Right kidney (tissue), 9 donors: ENCODE data around the gene TIMMDC1.

ENCODE experiments used
- DNase-seq: peaks from one replicate; pipeline ENCODE4 v3.0.0-alpha.2; 2016
- long read RNA-seq, 8 donors: transcript quantifications; one replicate each; lab custom pipeline, GENCODE V29; 2026

Gene TIMMDC1, protein sequence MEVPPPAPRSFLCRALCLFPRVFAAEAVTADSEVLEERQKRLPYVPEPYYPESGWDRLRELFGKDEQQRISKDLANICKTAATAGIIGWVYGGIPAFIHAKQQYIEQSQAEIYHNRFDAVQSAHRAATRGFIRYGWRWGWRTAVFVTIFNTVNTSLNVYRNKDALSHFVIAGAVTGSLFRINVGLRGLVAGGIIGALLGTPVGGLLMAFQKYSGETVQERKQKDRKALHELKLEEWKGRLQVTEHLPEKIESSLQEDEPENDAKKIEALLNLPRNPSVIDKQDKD
- long read RNA-seq, donor 1, transcript TIMMDC1-208 (7 exons, 2,394 nt): major isoform, 24 of 76 reads
- long read RNA-seq, donor 1, partial matches to known transcripts: 52 of 76 reads
- long read RNA-seq, donor 1, other reads (novel, unspliced or antisense): 0 of 76 reads
- long read RNA-seq, donor 2, transcript TIMMDC1-208 (7 exons, 2,394 nt): major isoform, 23 of 66 reads
- long read RNA-seq, donor 2, partial matches to known transcripts: 42 of 66 reads
- long read RNA-seq, donor 2, other reads (novel, unspliced or antisense): 0 of 66 reads
- long read RNA-seq, donor 3, transcript TIMMDC1-208 (7 exons, 2,394 nt): major isoform, 10 of 34 reads
- long read RNA-seq, donor 3, partial matches to known transcripts: 24 of 34 reads
- long read RNA-seq, donor 3, other reads (novel, unspliced or antisense): 0 of 34 reads
- long read RNA-seq, donor 4, transcript TIMMDC1-208 (7 exons, 2,394 nt): major isoform, 18 of 70 reads
- long read RNA-seq, donor 4, partial matches to known transcripts: 51 of 70 reads
- long read RNA-seq, donor 4, other reads (novel, unspliced or antisense): 0 of 70 reads
- long read RNA-seq, donor 5, transcript TIMMDC1-208 (7 exons, 2,394 nt): major isoform, 33 of 83 reads
- long read RNA-seq, donor 5, partial matches to known transcripts: 49 of 83 reads
- long read RNA-seq, donor 5, other reads (novel, unspliced or antisense): 0 of 83 reads
- long read RNA-seq, donor 6, transcript TIMMDC1-208 (7 exons, 2,394 nt): major isoform, 18 of 71 reads
- long read RNA-seq, donor 6, partial matches to known transcripts: 53 of 71 reads
- long read RNA-seq, donor 6, other reads (novel, unspliced or antisense): 0 of 71 reads
- long read RNA-seq, donor 7, transcript TIMMDC1-208 (7 exons, 2,394 nt): major isoform, 26 of 55 reads
- long read RNA-seq, donor 7, partial matches to known transcripts: 29 of 55 reads
- long read RNA-seq, donor 7, other reads (novel, unspliced or antisense): 0 of 55 reads
- long read RNA-seq, donor 8, transcript TIMMDC1-208 (7 exons, 2,394 nt): major isoform, 22 of 56 reads
- long read RNA-seq, donor 8, partial matches to known transcripts: 33 of 56 reads
- long read RNA-seq, donor 8, other reads (novel, unspliced or antisense): 0 of 56 reads

DNA sequence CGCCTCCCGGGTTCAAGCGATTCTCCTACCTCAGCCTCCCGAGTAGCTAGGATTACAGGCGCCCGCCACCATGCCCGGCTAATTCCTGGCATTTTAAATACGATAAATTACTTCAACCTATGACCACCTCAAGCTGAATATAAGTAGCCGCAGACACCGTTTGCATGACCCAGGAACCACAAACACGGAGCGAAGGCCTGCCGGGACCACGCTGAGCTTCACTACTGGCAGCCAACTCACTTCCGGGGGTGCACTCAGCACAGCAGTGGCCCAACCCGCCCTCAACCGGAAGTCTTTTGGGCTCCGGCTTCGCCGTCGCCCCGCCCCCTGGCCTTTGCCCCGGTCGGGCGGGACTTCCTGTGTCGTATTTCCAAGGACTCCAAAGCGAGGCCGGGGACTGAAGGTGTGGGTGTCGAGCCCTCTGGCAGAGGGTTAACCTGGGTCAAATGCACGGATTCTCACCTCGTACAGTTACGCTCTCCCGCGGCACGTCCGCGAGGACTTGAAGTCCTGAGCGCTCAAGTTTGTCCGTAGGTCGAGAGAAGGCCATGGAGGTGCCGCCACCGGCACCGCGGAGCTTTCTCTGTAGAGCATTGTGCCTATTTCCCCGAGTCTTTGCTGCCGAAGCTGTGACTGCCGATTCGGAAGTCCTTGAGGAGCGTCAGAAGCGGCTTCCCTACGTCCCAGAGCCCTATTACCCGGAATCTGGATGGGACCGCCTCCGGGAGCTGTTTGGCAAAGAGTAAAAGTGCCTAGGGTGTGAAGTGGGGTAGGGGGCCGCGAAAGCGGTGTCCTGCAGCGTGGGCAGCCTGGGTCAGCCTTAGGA lies at the start of gene TIMMDC1:
Gene TIMMDC1 (plus strand): TSS at position 362 of the 826 bp plus-strand sequence. CDS start 187 bp downstream, at position 549.
- DNase-seq: peak; percentile 95

DNA sequence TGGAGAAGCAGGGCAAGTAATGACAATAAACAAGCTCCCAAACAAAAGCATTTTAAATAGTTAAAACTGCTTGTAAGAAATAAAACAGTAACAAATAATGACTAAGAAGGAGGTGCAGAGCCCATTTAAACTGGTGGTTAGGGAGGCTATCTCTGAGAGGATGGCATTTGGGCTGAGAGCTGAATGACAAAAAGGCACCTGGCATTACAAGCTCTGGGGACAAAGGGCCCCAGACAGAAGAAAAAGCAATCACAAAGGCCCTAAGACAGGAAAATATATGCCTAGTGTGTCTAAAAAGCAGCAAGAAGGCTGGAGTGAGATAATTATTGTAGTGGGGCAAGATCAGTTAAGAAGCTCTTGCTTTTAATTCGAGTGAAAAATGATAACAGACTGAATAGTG lies 44.5 kb upstream of the TIMMDC1 start:
- DNase-seq: no peak

DNA sequence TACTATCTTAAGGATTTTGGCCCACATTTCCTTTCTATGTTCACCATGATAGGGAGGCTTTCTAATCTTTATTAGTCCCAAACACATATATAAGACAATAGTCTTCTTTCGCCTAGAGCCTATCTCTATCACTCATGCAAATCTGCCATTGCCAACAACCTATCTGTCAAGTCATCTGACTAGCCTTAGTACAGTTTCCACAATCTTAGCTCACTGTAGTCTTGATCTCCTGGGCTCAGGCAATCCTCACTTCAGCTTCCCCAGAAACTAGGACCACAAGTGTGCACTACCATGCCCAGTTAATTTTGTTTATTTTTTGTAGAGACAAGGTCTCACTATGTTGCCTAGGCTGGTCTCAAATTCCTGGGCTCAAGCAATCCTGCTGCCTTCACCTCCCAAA lies 41.9 kb upstream of the TIMMDC1 start:
- no peak for DNase-seq

DNA sequence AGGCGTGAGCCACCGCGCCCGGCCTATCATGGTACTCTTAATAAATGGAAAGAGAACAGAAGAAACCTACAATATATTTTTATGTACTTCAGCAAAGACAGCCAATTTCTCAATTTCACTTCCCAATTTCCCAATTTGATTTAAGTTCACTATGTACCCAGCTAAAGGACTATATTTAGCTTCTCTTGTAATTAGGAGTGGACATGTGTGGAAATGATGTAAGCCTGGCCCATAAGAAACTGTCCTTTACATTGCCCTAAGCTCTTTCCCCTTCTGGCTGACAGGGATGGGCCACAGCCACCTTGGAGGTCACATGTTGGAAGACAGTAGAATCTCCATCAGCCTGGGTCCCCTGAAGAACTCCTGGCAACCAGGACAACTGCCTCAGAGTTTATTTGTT lies 41.1 kb upstream of the TIMMDC1 start:
- no peak for DNase-seq

DNA sequence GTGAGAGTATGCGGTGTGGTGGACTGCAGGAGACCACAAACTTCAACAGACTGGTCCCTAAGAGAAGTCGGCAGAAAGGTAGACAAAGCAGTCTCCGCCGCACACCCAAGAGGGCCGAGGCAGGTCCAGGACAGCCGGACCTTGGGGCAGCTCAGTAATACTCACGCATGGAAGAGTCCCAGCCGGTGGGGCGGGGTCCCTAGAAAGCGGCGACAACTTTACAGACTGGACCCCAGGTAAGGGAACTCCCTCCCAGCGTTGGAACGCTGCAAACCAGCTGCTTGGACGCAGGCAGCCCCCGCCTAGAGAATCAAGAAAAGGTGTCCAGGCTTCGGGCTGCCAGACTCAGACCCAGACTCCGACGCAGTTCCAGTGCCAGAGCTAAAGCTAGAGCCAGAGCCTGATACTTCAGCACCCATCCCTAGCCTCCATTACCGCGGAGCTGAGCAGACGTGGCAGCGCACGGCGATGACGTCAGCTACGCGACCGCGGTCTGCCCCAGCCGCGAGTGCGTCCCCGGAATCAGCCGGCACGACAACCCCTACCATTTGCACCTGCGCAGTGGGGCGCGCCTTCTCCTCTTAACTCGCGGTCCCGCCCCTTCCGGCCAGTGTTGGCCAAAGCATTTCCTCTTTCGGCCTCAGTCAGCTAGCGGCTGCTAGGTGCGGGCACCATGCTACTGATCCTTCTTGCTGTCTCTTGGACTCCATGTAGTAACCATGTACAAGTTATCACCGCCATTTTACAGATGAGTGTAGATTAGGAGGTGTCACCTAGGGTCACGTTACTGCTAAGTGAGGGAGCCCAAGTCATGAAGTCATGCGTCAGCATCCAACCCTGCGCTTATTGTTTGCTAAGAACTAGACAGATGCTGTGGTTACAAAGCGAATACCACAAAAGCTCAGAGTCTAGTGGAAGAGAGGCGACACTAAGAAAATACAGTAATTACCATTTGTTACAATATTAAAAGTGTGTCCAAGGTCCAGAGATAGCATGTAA lies 34.9 kb upstream of the TIMMDC1 start, which contains the start of gene TMEM39A:
Gene TMEM39A (minus strand): TSS at position 445 of the 999 bp plus-strand sequence. CDS start 1,541 bp downstream, outside the sequence.
- DNase-seq: peak; percentile 90

DNA sequence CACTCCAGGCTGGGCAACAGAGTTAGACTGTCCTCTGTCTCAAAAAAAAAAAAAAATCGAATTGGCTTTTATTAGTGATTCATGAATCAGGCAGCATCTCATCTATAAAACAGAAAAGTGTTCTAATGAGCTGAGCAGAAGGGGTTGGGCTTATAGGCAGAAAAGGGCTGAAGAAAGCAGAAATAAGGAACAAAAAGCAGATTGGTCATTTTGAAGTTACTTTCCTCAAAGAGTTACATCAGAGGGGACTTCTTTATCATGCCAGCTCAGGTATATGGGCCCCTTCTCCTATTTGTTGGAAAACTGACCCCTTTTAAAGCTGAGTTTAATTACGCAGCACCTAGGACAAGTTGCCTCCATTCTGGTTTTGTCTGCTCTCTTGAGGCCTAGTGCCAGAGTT lies 30.3 kb upstream of the TIMMDC1 start:
- DNase-seq: no peak

DNA sequence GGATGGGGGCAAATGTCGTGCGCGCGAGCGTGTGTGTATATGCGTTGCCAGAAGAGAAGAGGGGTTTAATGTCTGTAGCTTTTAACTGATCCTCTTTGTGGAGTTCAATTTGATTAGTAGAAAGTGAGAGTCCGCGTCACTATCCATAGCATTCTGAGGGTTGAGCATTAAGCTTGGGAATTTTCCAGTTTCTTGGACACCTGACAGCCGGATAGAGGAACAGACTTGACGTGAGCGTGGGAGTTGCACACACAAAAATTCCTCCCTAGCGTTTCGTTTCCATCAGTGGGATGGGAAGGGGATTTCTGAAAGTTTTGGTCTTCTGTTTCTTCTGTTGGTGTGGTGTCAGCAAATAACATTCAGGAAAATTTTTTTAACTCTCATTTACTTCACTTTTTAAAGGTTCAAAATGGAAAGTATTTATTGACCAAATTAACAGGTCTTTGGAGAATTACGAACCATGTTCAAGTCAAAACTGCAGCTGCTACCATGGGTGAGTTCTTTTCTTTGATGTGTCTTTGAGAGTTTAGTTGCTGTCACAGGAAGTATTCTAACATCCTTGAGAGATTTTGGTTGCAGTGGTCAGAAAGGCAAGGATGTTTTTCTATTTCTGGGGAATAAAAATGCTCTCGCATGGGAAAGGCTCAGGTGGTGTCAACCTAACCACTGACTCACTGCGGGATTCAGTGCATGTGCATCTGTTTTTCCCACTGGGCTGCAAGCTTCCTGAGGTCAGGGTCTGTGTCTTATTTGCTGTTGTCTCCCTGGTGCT lies 28.7 kb upstream of the TIMMDC1 start:
- DNase-seq: no peak

DNA sequence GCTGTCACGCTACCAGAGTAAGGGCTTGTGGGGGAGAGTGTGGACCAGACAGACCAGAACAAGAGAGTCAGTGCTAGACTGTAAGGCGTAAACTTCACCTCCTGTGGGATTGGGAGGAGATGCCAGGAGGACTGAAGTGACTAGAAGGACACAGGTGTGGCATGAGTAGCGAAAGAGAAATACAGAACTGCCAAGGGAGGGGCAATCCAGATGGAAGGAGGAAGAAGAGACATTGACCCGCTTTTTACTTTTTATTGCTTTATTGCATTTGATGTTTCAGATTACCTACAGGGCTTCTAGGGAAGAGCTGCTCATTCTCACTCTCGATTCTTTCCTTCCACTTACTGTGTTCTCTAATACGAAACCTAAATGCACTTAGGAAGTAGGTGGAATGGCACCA lies 27.5 kb upstream of the TIMMDC1 start:
- DNase-seq: no peak

DNA sequence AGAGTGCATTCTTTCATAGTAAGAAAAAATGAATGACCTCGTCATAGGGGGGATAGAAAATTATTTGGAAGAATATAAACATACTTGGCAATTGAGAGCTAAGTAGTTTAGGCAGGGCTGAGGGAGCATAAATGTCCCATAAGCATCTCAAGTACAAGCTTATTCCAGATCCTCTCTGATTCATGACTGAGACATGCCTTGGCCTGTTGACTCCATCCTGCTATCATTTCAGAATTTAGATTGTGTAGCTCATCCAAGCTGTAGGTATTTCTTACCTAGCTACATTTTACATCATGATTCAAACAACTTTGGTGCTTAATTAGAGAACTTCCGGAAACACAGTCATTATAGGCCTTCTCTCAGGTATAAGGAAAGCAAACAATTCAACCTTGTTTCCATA lies 17.3 kb upstream of the TIMMDC1 start:
- no peak for DNase-seq

DNA sequence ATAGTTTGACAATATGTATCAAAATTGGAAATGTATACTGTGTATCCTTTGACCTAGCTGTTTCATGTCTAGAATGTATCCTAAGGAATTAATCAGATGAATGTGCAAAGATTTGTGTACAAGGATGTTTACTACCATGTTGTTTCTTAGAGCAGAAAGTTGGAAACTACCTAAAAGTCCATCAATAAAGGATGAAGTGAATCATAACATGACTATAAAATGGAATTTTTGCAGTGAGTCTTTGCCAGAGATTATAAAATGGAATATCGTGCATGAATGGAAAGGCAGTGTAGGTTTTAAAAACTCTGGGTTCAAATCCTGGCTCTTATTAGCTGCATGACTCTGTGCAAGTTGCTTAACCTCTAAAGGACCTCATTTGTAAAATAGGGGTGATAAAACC lies 15.2 kb upstream of the TIMMDC1 start:
- no peak for DNase-seq

DNA sequence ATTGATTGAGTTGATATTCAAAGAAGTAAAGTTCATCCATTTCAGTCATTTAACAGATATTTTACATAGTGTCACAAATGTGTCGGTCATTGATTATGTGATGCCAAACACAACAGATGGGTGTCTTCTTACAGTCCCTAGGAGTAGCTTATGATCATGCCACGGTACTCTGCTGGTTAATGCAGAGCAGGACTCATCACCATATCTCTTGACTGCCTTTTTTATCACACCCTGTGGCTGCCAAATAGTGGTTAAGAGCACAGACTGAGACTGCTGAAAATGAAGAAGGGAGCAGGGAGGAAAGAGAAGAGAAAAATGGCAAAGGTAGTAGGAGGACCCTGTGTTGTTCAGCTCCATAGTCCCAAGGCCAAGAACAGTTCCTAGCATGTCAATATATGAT lies 12.8 kb upstream of the TIMMDC1 start:
- DNase-seq: no peak

DNA sequence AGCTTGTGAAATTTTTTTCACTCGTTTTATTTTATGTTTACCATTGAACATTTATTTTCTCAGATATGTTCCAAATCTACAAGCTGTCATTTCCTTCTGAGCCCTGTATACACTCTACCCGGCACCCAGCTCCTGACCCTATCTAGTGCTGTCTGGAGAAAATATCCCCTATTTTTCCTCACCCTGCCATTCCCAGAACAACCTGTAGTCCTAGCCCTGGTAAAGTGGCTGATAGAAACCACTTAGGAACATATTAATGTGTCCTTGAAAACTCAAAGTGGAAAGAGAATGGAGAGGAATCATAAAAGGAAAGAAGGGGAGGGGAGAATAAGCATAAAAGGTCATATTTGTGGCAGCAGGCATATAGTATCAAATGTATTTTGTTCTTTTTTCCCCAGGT lies 8.2 kb upstream of the TIMMDC1 start:
- DNase-seq: no peak

DNA sequence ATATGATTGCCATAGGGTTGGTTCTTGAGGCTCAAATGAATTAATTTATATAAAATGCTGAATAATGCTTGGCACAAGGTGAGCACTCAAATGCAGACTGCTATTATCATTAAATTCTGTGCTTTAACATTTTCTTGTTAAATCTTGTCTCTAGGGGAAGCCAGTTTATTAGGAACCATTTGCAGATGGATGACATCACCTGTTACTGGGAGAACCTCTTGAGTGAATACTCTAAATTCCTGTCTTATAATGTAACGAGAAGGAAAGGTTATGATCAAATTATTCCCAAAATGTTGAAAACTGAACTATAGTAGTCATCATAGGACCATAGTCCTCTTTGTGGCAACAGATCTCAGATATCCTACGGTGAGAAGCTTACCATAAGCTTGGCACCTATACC lies 6.2 kb upstream of the TIMMDC1 start:
- no peak for DNase-seq

DNA sequence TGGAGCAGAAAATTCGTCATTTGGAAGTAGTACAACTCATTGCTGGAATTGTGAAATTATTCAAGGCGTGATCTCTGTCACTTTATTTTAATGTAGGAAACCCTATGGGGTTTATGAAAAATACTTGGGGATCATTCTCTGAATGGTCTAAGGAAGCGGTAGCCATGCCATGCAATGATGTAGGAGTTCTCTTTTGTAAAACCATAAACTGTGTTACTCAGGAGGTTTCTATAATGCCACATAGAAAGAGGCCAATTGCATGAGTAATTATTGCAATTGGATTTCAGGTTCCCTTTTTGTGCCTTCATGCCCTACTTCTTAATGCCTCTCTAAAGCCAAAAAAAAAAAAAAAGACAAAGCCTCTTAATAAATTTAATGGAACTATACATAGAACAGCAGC lies 5.5 kb upstream of the TIMMDC1 start:
- no peak for DNase-seq

DNA sequence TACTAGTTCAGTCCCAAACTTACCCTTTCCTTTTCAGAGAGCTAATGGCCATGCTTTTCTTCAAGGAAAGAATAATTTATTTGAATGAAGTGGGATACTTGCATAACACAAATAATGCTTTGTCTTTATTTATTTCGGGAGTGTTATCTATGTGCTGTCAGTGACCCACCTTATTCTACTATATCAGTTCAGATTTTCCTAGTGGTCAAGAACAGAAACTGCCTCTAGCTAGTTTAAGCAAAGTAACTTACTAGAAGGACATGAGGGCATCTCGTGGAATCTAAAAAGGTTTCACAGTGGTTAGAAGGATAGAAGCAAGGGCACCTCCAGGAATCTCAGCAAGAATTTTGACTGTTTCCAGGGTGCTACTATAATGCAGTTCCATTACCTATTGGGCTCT lies 3.8 kb upstream of the TIMMDC1 start:
- no peak for DNase-seq

DNA sequence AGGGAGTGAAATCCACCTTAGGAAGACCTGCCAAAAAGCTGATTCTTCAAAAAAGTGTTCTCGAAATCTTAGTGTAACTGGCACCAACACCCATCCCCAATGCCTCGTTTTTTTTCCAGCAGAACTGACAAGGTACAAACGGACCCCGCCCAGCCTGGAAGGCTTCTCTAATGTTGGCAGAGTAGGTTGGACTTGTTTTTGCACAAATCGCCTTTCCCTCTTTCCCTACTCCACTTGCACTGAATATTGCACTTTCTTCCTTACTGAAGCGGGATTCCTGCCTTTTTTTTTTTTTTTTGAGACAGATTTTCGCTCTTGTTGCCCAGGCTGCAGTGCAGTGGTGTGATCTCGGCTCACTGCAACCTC lies 544 bp upstream of the TIMMDC1 start:
- DNase-seq: peak; percentile 49

DNA sequence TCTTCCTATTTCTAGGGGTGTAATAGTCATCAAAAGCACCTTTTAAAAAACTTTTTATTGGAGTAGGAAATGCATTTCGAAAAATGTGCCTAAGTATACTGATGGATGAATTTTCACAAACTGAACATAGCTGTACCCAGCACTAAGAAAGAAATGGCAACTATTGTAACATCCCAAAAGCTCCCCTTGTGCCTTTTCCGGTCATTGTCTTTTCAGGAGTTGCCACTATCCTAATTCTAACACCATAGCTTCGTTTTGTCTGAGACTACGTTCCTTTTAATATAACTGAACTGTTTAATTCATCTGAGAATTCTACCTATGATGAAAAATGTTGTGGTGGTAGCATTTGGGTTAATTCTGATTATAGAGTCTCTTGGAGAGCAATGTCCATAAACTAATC lies 1.9 kb downstream of the TIMMDC1 start:
- DNase-seq: no peak

DNA sequence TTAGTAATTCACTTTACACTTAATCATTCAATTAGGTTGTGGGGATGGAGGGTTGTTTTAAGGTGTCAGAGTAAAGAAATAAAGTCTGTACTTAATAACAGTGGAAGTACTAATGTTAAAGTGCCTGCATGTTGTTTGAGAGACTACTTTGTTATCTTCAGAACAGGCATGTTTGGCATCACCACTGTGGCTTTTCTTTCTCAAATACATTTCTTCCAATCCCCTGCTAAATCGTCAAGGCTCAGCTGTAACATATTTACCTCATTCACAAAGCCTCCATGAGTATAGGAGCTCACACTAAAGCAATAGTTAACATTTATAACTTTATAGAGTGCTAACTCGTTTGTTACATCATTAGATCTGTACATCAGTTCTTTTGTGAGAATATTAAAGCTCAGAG lies 2.6 kb downstream of the TIMMDC1 start:
- DNase-seq: no peak

DNA sequence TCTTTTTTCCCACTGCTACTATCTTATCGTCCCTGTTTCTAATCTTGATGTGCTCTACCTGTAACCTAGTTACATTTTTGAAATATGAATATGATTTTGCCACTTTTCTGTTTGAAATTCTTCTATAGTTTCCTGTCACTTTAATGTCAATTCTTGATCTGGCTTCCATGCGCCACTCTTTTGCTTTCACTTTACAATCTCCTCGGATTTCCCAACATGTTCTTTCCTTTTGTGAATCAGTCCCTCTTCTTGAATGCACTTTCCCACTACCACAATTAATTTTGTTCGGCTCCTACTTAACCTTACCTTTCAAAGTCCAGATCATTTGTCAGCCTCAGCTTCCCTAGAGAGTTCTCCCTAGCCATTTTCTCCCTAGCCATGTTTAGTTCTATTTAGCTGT lies 8.3 kb downstream of the TIMMDC1 start:
- no peak for DNase-seq
